ENCODE results near the gene VGLL2. TPM values are rescaled to one million over a fixed set of nuclear protein-coding genes. Genes with fewer than 3 reads are reported as not detected.
"Not testable (repeated sequence)": the region's sequence is repeated elsewhere in the genome, so short reads cannot be mapped to it uniquely, and the experiment has no call there.

The VGLL2 gene
- polyA plus RNA-seq, 1 experiment: not detected

DNA sequence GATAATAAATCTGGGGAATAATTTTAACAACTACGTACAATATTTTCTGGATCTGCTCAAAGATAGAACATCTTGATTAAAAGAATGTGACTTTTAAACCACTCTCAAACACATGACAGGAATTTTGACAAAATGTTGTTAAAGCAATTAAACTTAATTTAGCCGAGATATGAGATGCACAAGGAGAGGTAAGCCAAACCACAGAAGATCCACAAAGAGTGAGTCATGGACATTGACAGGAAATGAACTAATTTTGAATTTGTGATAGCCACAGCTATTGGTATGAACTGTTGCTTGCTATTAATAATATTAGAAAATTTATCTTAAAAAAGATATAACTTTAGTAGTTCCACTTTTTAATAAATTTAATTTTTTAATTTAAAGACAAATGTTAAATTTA, 27.8 kb upstream of the VGLL2 start:
- TF ChIP-seq, protein P1, sequence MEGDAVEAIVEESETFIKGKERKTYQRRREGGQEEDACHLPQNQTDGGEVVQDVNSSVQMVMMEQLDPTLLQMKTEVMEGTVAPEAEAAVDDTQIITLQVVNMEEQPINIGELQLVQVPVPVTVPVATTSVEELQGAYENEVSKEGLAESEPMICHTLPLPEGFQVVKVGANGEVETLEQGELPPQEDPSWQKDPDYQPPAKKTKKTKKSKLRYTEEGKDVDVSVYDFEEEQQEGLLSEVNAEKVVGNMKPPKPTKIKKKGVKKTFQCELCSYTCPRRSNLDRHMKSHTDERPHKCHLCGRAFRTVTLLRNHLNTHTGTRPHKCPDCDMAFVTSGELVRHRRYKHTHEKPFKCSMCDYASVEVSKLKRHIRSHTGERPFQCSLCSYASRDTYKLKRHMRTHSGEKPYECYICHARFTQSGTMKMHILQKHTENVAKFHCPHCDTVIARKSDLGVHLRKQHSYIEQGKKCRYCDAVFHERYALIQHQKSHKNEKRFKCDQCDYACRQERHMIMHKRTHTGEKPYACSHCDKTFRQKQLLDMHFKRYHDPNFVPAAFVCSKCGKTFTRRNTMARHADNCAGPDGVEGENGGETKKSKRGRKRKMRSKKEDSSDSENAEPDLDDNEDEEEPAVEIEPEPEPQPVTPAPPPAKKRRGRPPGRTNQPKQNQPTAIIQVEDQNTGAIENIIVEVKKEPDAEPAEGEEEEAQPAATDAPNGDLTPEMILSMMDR (IDR thresholded peaks at IDR 0.05; ENCODE audit: low read depth, low read length): no peak
- CTCF ChIA-PET: no interaction called here
- H3K27ac ChIP-seq (ENCODE audit: low read depth, low read length): no peak overlapping the region

GRCh38 chr6:117244571-117244970, 20.8 kb upstream of the VGLL2 start:
- H3K9me3 ChIP-seq (ENCODE audit: control insufficient read depth, insufficient read depth, low read length); CTCF ChIA-PET; H3K27me3 ChIP-seq (ENCODE audit: control insufficient read depth, insufficient read depth, low read length); POLR2A ChIA-PET; DNase-seq (ENCODE audit: low read depth, low spot score); H3K27ac ChIP-seq (ENCODE audit: low read depth, low read length); H3K4me3 ChIP-seq (ENCODE audit: low read depth, low read length): not testable (repeated sequence)

More for the DNA sequence above, 27.8 kb upstream of the VGLL2 start:
- no peak overlapping the region for H3K4me3 ChIP-seq (ENCODE audit: low read depth, low read length)
- DNase-seq (ENCODE audit: low read depth, low spot score): no peak
- H3K9me3 ChIP-seq (ENCODE audit: control insufficient read depth, insufficient read depth, low read length): no peaks in the 10 kb centered on the region
- no peaks in the 10 kb centered on the region for H3K27me3 ChIP-seq (ENCODE audit: control insufficient read depth, insufficient read depth, low read length)
- POLR2A ChIA-PET: no interaction called here

GRCh38 chr6:117244979-117245378, 20.4 kb upstream of the VGLL2 start:
- DNase-seq (ENCODE audit: low read depth, low spot score); POLR2A ChIA-PET; H3K9me3 ChIP-seq (ENCODE audit: control insufficient read depth, insufficient read depth, low read length); CTCF ChIA-PET; H3K27me3 ChIP-seq (ENCODE audit: control insufficient read depth, insufficient read depth, low read length); H3K4me3 ChIP-seq (ENCODE audit: low read depth, low read length); H3K27ac ChIP-seq (ENCODE audit: low read depth, low read length): not testable (repeated sequence)

- TF ChIP-seq, protein P1 (IDR thresholded peaks at IDR 0.05; ENCODE audit: low read depth, low read length): no peak
- POLR2A ChIA-PET: no interaction called here
- no peak overlapping the region for H3K4me3 ChIP-seq (ENCODE audit: low read depth, low read length)
- H3K27me3 ChIP-seq (ENCODE audit: control insufficient read depth, insufficient read depth, low read length): no peaks in the 10 kb centered on the region
- CTCF ChIA-PET: no interaction called here
- DNase-seq (ENCODE audit: low read depth, low spot score): no peak
- H3K9me3 ChIP-seq (ENCODE audit: control insufficient read depth, insufficient read depth, low read length): no peaks in the 10 kb centered on the region
- no peak overlapping the region for H3K27ac ChIP-seq (ENCODE audit: low read depth, low read length)
Observed at GRCh38 chr6:117253785-117254184, 11.6 kb upstream of the VGLL2 start.

- no peak for DNase-seq (ENCODE audit: low read depth, low spot score)
- Histone ChIP-seq H3K9me3 (ENCODE audit: control insufficient read depth, insufficient read depth, low read length) (peaks cover 7% of the 10 kb centered on the region; the same call in 1 of the 2 replicates), H3K27ac (ENCODE audit: low read depth, low read length) (no peak overlapping the region), H3K4me3 (ENCODE audit: low read depth, low read length) (no peak overlapping the region), H3K27me3 (ENCODE audit: control insufficient read depth, insufficient read depth, low read length) (peaks cover 51% of the 10 kb centered on the region)
- TF ChIP-seq, protein P1 (IDR thresholded peaks at IDR 0.05; ENCODE audit: low read depth, low read length): no peak
- POLR2A ChIA-PET: no interaction called here
- CTCF ChIA-PET: no interaction called here
Observed at GRCh38 chr6:117262799-117263198, 2.6 kb upstream of the VGLL2 start.

- Histone ChIP-seq H3K9me3 (ENCODE audit: control insufficient read depth, insufficient read depth, low read length) (peaks cover 7% of the 10 kb centered on the region; the same call in 1 of the 2 replicates), H3K27me3 (ENCODE audit: control insufficient read depth, insufficient read depth, low read length) (peaks cover 58% of the 10 kb centered on the region), H3K4me3 (ENCODE audit: low read depth, low read length) (no peak overlapping the region), H3K27ac (ENCODE audit: low read depth, low read length) (no peak overlapping the region)
- ChIA-PET CTCF (no interaction called here), POLR2A (no interaction called here)
- TF ChIP-seq, protein P1 (IDR thresholded peaks at IDR 0.05; ENCODE audit: low read depth, low read length): no peak
- no peak for DNase-seq (ENCODE audit: low read depth, low spot score)
Observed at GRCh38 chr6:117263353-117263927, 1.9 kb upstream of the VGLL2 start.
